Esophagus muscularis mucosa (tissue), 4 donors: Measurements from ENCODE around the gene ZNF341. TPM values are rescaled to one million over a fixed set of nuclear protein-coding genes. Genes with fewer than 3 reads are reported as not detected.
"Not testable (repeated sequence)": the region's sequence is repeated elsewhere in the genome, so short reads cannot be mapped to it uniquely, and the experiment has no call there.

Source experiments
- DNase-seq: peaks from one replicate; pipeline ENCODE4 v3.0.0-alpha.2; 2017; ENCODE audit errors: extremely low spot score
- H3K27ac ChIP-seq, 4 donors: fragments of 200-600 bp; sonication (generic); replicated peaks in 1 of 4; 1 replicate in 3 of 4; 2 replicates in 1 of 4; pipeline ENCODE4 v1.5.1; 2016 to 2019; ENCODE audit warnings: mild to moderate bottlenecking in 1 of 4
- H3K27me3 ChIP-seq, 4 donors: fragments of 200-600 bp; sonication (generic); one replicate each; pipeline versions ENCODE4 v1.5.1 to v1.6.0; 2016 to 2019
- H3K36me3 ChIP-seq, 4 donors: fragments of 200-600 bp; sonication (generic); one replicate each; pipeline ENCODE4 v1.5.1; 2016 to 2019
- H3K4me1 ChIP-seq, 4 donors: fragments of 200-600 bp; sonication (generic); one replicate each; pipeline ENCODE4 v1.5.1; 2016 to 2019
- H3K4me3 ChIP-seq, 4 donors: fragments of 200-600 bp; sonication (generic); 1 replicate in 2 of 4; 2 replicates in 2 of 4; pipeline ENCODE4 v1.5.1; 2016 to 2019; ENCODE audit warnings: mild to moderate bottlenecking in 4 of 4, moderate library complexity in 1 of 4
- H3K9me3 ChIP-seq, 4 donors: fragments of 200-600 bp; sonication (generic); 1 replicate in 3 of 4; 2 replicates in 1 of 4; pipeline ENCODE4 v1.5.1; 2016 to 2019
- EP300 ChIP-seq: sonication (generic); formaldehyde crosslinking; IDR thresholded peaks from one replicate; pipeline ENCODE4 v1.6.1; 2017; ENCODE audit warnings: antibody characterized with exemption
- POLR2A ChIP-seq: fragments of 450-650 bp; IDR thresholded peaks from one replicate; pipeline ENCODE4 v1.6.1; 2017; ENCODE audit warnings: antibody characterized with exemption, moderate library complexity, mild to moderate bottlenecking, low read depth
- POLR2AphosphoS5 ChIP-seq, 2 donors: sonication (generic); formaldehyde crosslinking; IDR thresholded peaks; one replicate each; pipeline ENCODE4 v1.6.1; 2017; ENCODE audit warnings: antibody characterized with exemption in 2 of 2
- WGBS: methylation state at CpG from one replicate; pipeline ENCODE4 v1.1.5; 2018; 5-methylcytosine and 5-hydroxymethylcytosine counted together
- intact Hi-C: fragments of 100-400 bp; cut with DNase I; formaldehyde crosslinking; loops from one replicate; pipeline ENCODE4 v1.15.1; 2023
- total RNA-seq, 4 donors: library from RNA; depleted of rRNA; stranded (reverse); fragments of >200 nt; gene quantifications; one replicate each; pipeline versions ENCODE4 v1.1.0 to v1.2.1, GENCODE V29; 2016
- TF ChIP-seq, protein P1 (sequence below), 3 experiments: fragments of 200-600 bp in 2 of 3; fragments of 450-650 bp in 1 of 3; sonication (generic) in 2 of 3; IDR thresholded peaks; one replicate each; pipeline ENCODE4 v1.5.1; 2017 to 2019; ENCODE audit warnings: antibody characterized with exemption in 3 of 3, mild to moderate bottlenecking in 2 of 3, moderate library complexity in 1 of 3

Gene ZNF341
- total RNA-seq, 4 donors from 2014 or later: 1.7 to 4.2 (median 3.4) TPM

DNA sequence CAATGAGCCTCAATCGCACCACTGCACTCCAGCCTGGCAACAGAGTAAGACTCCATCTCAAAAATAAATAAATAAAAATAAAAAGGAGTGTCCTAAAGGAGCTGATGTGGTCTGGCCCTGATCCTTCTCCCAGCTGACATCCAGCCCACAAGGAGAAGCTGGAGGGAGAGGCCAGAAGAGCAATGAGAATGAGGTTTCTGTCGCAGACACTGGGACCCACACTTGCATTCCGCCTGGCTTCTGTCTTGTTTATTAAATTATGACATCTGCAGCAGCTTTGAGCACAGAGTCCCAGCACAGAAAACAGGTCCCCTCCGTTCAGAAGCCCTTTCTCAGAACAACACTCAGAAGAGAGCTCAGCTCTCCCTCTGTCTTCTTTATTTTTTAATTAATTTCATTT, 35.3 kb upstream of the ZNF341 start:
- H3K27ac ChIP-seq: peak overlapping the region in 2 of 4 donors; percentile 10 to 55
- H3K27me3 ChIP-seq: no peaks in the 10 kb centered on the region
- H3K36me3 ChIP-seq: no peaks in the 10 kb centered on the region
- DNase-seq: no peak
- no peak for TF ChIP-seq POLR2AphosphoS5 (IDR thresholded peaks at IDR 0.05)
- TF ChIP-seq POLR2A: no peak
- TF ChIP-seq EP300: no peak
- TF ChIP-seq, protein P1, sequence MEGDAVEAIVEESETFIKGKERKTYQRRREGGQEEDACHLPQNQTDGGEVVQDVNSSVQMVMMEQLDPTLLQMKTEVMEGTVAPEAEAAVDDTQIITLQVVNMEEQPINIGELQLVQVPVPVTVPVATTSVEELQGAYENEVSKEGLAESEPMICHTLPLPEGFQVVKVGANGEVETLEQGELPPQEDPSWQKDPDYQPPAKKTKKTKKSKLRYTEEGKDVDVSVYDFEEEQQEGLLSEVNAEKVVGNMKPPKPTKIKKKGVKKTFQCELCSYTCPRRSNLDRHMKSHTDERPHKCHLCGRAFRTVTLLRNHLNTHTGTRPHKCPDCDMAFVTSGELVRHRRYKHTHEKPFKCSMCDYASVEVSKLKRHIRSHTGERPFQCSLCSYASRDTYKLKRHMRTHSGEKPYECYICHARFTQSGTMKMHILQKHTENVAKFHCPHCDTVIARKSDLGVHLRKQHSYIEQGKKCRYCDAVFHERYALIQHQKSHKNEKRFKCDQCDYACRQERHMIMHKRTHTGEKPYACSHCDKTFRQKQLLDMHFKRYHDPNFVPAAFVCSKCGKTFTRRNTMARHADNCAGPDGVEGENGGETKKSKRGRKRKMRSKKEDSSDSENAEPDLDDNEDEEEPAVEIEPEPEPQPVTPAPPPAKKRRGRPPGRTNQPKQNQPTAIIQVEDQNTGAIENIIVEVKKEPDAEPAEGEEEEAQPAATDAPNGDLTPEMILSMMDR (IDR thresholded peaks at IDR 0.05): no peak
- no peak overlapping the region for H3K4me3 ChIP-seq
- H3K4me1 ChIP-seq: peaks cover 6 to 31% (median 26%) of the 10 kb centered on the region in 4 donors
- WGBS: 81% methylated on average over 4 of the region's 4 CpGs
- no peaks in the 10 kb centered on the region for H3K9me3 ChIP-seq
- intact Hi-C loops: no loop called here

DNA sequence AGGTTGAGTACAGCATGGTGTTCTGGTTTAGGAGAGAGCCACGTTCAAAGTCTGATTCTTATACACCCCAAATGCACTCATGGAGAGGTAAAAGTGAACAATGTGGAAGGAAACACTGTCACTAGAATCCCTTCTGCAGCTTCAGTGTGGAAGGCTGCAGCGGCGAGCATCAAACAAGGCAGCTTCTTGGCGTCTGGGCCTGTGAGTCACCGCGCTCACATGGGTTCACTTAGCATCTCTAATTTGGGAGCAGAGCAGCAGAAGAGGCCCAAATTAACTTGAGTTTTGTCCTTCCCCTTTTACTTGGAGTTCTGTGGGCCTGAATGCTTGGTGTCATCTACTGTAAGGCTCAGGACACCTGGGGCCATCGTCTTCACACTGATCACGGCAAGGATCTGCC, 34.7 kb upstream of the ZNF341 start:
- TF ChIP-seq POLR2A: no peak
- TF ChIP-seq, protein P1 (IDR thresholded peaks at IDR 0.05): no peak
- no peak for TF ChIP-seq EP300
- TF ChIP-seq POLR2AphosphoS5 (IDR thresholded peaks at IDR 0.05): peak in 1 of 2 donors; percentile 55
- Histone ChIP-seq H3K27me3 (no peaks in the 10 kb centered on the region), H3K4me1 (peaks cover 6 to 31% (median 26%) of the 10 kb centered on the region in 4 donors), H3K27ac (peak overlapping the region; percentile 44 to 55 (median 48)), H3K9me3 (no peaks in the 10 kb centered on the region), H3K36me3 (no peaks in the 10 kb centered on the region), H3K4me3 (no peak overlapping the region)
- WGBS: 63% methylated on average over 8 of the region's 8 CpGs
- no peak for DNase-seq
- intact Hi-C loops: no loop called here

DNA sequence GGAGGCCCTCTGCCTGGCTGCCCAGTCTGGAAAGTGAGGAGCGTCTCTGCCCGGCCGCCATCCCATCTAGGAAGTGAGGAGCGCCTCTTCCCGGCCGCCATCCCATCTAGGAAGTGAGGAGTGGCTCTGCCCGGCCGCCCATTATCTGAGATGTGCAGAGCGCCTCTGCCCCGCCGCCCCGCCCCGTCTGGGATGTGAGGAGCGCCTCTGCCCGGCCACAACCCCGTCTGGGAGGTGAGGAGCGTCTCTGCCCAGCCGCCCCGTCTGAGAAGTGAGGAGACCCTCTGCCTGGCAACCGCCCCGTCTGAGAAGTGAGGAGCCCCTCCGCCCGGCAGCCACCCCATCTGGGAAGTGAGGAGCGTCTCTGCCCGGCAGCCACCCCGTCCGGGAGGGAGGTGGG, 32.8 kb upstream of the ZNF341 start:
- DNase-seq, intact Hi-C loops, H3K36me3 ChIP-seq, H3K4me3 ChIP-seq, H3K27ac ChIP-seq, H3K9me3 ChIP-seq, H3K27me3 ChIP-seq: not testable (repeated sequence)
- no CpG with 5 or more reads among the region's 27 CpGs for WGBS
- H3K4me1 ChIP-seq: peaks cover 3 to 32% (median 29%) of the 10 kb centered on the region in 4 donors

DNA sequence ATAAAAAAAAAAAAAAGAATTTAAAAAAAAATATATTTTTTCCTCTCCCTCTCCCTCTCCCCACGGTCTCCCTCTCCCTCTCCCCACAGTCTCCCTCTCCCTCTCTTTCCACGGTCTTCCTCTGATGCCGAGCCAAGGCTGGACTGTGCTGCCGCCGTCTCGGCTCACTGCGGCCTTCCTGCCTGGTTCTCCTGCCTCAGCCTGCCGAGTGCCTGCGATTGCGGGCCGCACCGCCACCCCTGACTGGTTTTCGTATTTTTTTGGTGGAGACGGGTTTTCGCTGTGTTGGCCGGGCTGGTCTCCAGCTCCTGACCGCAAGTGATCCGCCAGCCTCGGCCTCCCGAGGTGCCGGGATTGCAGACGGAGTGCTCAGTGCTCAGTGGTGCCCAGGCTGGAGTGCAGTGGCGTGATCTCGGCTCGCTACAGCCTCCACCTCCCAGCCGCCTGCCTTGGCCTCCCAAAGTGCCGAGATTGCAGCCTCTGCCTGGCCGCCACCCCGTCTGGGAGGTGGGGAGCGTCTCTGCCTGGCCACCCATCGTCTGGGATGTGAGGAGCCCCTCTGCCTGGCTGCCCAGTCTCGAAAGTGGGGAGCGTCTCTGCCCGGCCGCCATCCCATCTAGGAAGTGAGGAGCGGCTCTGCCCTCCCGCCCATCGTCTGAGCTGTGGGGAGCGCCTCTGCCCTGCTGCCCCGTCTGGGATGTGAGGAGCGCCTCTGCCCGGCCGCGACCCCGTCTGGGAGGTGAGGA, 30.9 kb upstream of the ZNF341 start:
- H3K9me3 ChIP-seq, H3K36me3 ChIP-seq, H3K27ac ChIP-seq, DNase-seq, H3K4me3 ChIP-seq, intact Hi-C loops, H3K27me3 ChIP-seq: not testable (repeated sequence)
- H3K4me1 ChIP-seq: peaks cover 2 to 24% (median 21%) of the 10 kb centered on the region in 4 donors
- 98% methylated on average over 21 of the region's 45 CpGs for WGBS

DNA sequence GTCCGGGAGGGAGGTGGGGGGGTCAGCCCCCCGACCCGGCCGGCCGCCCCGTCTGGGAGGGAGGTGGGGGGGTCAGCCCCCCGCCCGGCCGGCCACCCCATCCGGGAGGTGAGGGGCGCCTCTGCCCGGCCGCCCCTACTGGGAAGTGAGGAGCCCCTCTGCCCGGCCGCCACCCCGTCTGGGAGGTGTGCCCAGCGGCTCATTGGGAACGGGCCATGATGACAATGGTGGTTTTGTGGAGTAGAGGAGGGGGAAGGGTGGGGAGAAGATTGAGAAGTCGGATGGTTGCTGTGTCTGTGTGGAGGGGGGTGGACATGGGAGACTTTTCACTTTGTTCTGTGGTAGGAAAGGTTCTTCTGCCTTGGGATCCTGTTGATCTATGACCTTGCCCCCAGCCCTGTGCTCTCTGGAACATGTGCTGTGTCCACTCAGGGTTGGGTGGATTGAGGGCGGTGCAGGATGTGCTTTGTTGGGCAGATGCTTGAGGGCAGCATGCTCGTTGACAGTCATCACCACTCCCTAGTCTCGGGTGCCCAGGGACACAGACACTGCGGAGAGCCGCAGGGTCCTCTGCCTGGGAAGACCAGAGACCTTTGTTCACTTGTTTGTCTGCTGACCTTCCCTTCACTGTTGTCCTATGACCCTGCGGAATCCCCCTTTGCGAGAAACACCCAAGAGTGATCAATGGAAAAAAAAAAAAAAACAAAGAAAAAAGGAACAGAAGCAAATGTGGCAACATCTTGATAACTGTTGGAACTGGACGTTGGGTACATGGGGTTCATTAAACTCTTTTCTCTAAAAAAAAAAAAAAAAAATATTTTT, 30.0 kb upstream of the ZNF341 start:
- peaks cover 0 to 19% (median 9%) of the 10 kb centered on the region in 4 donors for H3K36me3 ChIP-seq
- H3K27me3 ChIP-seq: no peaks in the 10 kb centered on the region
- TF ChIP-seq, protein P1 (IDR thresholded peaks at IDR 0.05): no peak
- TF ChIP-seq POLR2AphosphoS5 (IDR thresholded peaks at IDR 0.05) (no peak), POLR2A (no peak), EP300 (no peak)
- 86% methylated on average over 13 of the region's 27 CpGs for WGBS
- no peak overlapping the region for H3K4me3 ChIP-seq
- H3K9me3 ChIP-seq: no peaks in the 10 kb centered on the region
- H3K4me1 ChIP-seq: peaks cover 2 to 16% (median 12%) of the 10 kb centered on the region in 4 donors
- H3K27ac ChIP-seq: no peak overlapping the region
- no peak for DNase-seq
- intact Hi-C loops: no loop called here
